Stomach (tissue), 9 donors: ENCODE measurements around the gene HSD17B2. TPM values are rescaled to one million over a fixed set of nuclear protein-coding genes. Genes with fewer than 3 reads are reported as not detected.

ENCODE experiments used
- DNase-seq, 2 donors: peaks; one replicate each; pipeline versions ENCODE4 v3.0.0 to v3.0.0-alpha.2; 2013 to 2019
- H3K27ac ChIP-seq, 5 donors: fragments of 200-600 bp in 4 of 5; sonication (generic) in 4 of 5; one replicate each; pipeline ENCODE4 v1.5.1; 2013 to 2019; ENCODE audit warnings: mild to moderate bottlenecking in 1 of 5, moderate library complexity in 1 of 5
- H3K27me3 ChIP-seq, 3 donors: fragments of 200-600 bp; sonication (generic); one replicate each; pipeline ENCODE4 v1.5.1; 2017 to 2019; ENCODE audit warnings: mixed run types in 1 of 3
- H3K36me3 ChIP-seq, 4 donors: fragments of 200-600 bp; sonication (generic); 1 replicate in 3 of 4; 2 replicates in 1 of 4; pipeline ENCODE4 v1.5.1; 2016 to 2019
- H3K4me1 ChIP-seq, 4 donors: fragments of 200-600 bp; sonication (generic); one replicate each; pipeline ENCODE4 v1.5.1; 2016 to 2019
- H3K4me3 ChIP-seq, 4 donors: fragments of 200-600 bp; sonication (generic) in 3 of 4; one replicate each; pipeline ENCODE4 v1.5.1; 2016 to 2019; ENCODE audit warnings: mild to moderate bottlenecking in 1 of 4
- H3K9me3 ChIP-seq, 4 donors: fragments of 200-600 bp; sonication (generic); one replicate each; pipeline ENCODE4 v1.5.1; 2016 to 2019
- EP300 ChIP-seq: sonication (generic); formaldehyde crosslinking; IDR thresholded peaks from one replicate; pipeline ENCODE4 v1.6.1; 2017; ENCODE audit warnings: antibody characterized with exemption
- POLR2A ChIP-seq, 4 donors: fragments of 450-650 bp; IDR thresholded peaks; one replicate each; pipeline ENCODE4 v1.6.1; 2016; ENCODE audit warnings: antibody characterized with exemption in 4 of 4, control low read depth in 2 of 4, mild to moderate bottlenecking in 1 of 4, moderate library complexity in 1 of 4
- POLR2AphosphoS5 ChIP-seq, 3 donors: sonication (generic); formaldehyde crosslinking; IDR thresholded peaks; one replicate each; pipeline ENCODE4 v1.6.1; 2016; ENCODE audit warnings: antibody characterized with exemption in 3 of 3
- WGBS, 5 donors: extraction: QIAGEN DNeasy Blood & Tissue Kit in 3 of 5; methylation state at CpG; one replicate each; pipeline versions ENCODE4 v1.1.5 to v1.1.7; 2013 to 2018; 5-methylcytosine and 5-hydroxymethylcytosine counted together
- intact Hi-C: fragments of 100-400 bp; cut with DNase I; formaldehyde crosslinking; loops from one replicate; pipeline ENCODE4 v1.15.1; 2023; ENCODE audit warnings: low total_unique reads
- polyA plus RNA-seq, 3 donors: library from polyadenylated mRNA; stranded (reverse); fragments of 200-250 nt; gene quantifications; one replicate each; pipeline ENCODE4 v1.2.3, GENCODE V29; 2013
- total RNA-seq, 5 donors: library from RNA; depleted of rRNA; stranded (reverse); fragments of >200 nt; gene quantifications; one replicate each; pipeline versions ENCODE4 v1.1.0 to v1.2.3, GENCODE V29; 2014 to 2016
- TF ChIP-seq, protein P1 (sequence below), 7 experiments: fragments of 450-650 bp in 4 of 7; fragments of 200-600 bp in 3 of 7; sonication (generic) in 3 of 7; IDR thresholded peaks; one replicate each; pipeline ENCODE4 v1.5.1; 2016 to 2019; ENCODE audit warnings: antibody characterized with exemption in 7 of 7, control low read depth in 2 of 7, mild to moderate bottlenecking in 1 of 7
- donor health status: healthy with polysubstance abuse.
- donor health status: Bipolar disorder and iron deficiency.
- donor health status: healthy.

The HSD17B2 gene
- total and polyA plus RNA-seq, 8 donors, result 6.6 to 25.7 (median 15.2) TPM; not detected in 1

DNA sequence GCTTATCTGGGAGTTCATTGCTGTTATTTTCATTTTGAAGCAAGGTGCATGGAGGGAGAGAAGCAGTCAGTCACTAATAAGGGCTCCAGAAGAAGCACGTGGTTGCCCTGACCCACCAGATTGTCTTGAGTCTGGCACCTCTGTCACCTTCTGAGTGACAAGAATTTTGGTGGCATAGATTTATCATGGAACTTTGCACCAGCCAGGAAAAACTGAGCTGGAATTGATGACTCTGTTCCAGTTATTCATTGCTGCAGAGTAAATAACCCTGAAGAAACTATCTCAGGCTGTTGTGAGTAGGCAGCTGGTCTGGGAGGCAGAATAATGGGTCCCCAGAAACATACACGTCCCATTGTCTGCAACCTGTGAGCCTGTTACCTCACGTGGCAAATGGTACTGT, 44.8 kb downstream of the HSD17B2 start:
- Histone ChIP-seq H3K4me1 (peaks cover 0 to 12% (median 0%) of the 10 kb centered on the region in 4 donors), H3K27ac (no peak overlapping the region), H3K36me3 (no peaks in the 10 kb centered on the region), H3K9me3 (peaks cover 0 to 7% (median 4%) of the 10 kb centered on the region in 4 donors), H3K4me3 (no peak overlapping the region), H3K27me3 (no peaks in the 10 kb centered on the region)
- no peak for TF ChIP-seq POLR2AphosphoS5 (IDR thresholded peaks at IDR 0.05)
- TF ChIP-seq, protein P1, sequence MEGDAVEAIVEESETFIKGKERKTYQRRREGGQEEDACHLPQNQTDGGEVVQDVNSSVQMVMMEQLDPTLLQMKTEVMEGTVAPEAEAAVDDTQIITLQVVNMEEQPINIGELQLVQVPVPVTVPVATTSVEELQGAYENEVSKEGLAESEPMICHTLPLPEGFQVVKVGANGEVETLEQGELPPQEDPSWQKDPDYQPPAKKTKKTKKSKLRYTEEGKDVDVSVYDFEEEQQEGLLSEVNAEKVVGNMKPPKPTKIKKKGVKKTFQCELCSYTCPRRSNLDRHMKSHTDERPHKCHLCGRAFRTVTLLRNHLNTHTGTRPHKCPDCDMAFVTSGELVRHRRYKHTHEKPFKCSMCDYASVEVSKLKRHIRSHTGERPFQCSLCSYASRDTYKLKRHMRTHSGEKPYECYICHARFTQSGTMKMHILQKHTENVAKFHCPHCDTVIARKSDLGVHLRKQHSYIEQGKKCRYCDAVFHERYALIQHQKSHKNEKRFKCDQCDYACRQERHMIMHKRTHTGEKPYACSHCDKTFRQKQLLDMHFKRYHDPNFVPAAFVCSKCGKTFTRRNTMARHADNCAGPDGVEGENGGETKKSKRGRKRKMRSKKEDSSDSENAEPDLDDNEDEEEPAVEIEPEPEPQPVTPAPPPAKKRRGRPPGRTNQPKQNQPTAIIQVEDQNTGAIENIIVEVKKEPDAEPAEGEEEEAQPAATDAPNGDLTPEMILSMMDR (IDR thresholded peaks at IDR 0.05), result no peak
- no peak for TF ChIP-seq POLR2A (IDR thresholded peaks at IDR 0.05)
- no peak for TF ChIP-seq EP300
- no peak for DNase-seq
- 76 to 82% (median 79%) methylated on average over 3 of the region's 3 CpGs for WGBS, 5 donors
- intact Hi-C loops, result no loop called here

DNA sequence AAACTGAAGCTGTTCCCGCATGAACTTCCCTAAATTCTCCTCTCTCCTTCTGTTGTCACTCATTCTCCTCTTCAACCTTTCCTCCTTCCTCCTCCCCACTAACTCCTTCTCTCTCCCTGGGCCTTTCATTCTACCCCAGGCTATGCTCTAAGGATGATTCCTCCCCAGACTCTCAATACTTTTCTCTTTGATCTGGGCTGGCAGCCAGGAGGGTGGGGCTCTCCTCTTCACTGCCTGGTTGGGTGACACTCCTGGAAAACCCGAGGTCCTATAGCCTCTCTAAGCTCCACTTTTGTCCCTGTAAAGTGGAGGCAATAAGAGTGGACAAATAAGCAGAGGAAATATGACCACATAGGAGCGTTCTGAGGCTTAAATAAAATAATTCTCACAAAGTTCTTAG, 46.2 kb downstream of the HSD17B2 start:
- Histone ChIP-seq H3K27me3 (no peaks in the 10 kb centered on the region), H3K4me3 (no peak overlapping the region), H3K4me1 (peaks cover 0 to 12% (median 0%) of the 10 kb centered on the region in 4 donors), H3K9me3 (peaks cover 0 to 7% (median 4%) of the 10 kb centered on the region in 4 donors), H3K36me3 (no peaks in the 10 kb centered on the region), H3K27ac (no peak overlapping the region)
- no peak for DNase-seq
- TF ChIP-seq EP300 (no peak), POLR2AphosphoS5 (IDR thresholded peaks at IDR 0.05) (no peak), POLR2A (IDR thresholded peaks at IDR 0.05) (no peak)
- TF ChIP-seq, protein P1 (IDR thresholded peaks at IDR 0.05), result no peak
- intact Hi-C loops, result no loop called here
- WGBS, 5 donors, result 67 to 79% (median 71%) methylated on average over 3 of the region's 3 CpGs

DNA sequence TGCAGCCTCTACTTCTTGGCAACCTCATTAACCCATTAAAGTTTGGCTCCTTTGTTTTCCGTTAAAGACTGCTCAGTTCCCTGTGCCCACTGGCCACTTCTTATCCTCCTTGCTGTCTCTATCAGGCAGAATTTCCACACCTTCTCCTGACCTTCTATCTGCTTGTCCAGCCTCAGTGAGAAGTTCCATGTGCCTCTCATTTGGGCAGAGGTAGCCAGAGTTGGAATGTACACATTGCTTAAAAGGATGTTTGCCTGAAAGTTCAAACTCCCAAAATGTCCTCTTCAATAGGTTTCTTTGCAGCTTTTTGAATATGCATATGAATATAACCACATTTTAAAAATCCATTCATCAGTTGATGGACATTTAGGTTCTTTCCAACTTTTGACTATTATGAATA, 47.0 kb downstream of the HSD17B2 start:
- Histone ChIP-seq H3K4me1 (peaks cover 0 to 12% (median 0%) of the 10 kb centered on the region in 4 donors), H3K27ac (no peak overlapping the region), H3K36me3 (no peaks in the 10 kb centered on the region), H3K4me3 (no peak overlapping the region), H3K9me3 (peaks cover 0 to 5% (median 4%) of the 10 kb centered on the region in 4 donors), H3K27me3 (no peaks in the 10 kb centered on the region)
- no peak for DNase-seq
- intact Hi-C loops, result no loop called here
- no peak for TF ChIP-seq EP300
- no peak for TF ChIP-seq POLR2AphosphoS5 (IDR thresholded peaks at IDR 0.05)
- TF ChIP-seq POLR2A (IDR thresholded peaks at IDR 0.05), result no peak
- TF ChIP-seq, protein P1 (IDR thresholded peaks at IDR 0.05), result no peak
- whole genome bisulfite sequencing, 5 donors, result 88 to 100% (median 97%) methylated on average over 1 of the region's 1 CpG

DNA sequence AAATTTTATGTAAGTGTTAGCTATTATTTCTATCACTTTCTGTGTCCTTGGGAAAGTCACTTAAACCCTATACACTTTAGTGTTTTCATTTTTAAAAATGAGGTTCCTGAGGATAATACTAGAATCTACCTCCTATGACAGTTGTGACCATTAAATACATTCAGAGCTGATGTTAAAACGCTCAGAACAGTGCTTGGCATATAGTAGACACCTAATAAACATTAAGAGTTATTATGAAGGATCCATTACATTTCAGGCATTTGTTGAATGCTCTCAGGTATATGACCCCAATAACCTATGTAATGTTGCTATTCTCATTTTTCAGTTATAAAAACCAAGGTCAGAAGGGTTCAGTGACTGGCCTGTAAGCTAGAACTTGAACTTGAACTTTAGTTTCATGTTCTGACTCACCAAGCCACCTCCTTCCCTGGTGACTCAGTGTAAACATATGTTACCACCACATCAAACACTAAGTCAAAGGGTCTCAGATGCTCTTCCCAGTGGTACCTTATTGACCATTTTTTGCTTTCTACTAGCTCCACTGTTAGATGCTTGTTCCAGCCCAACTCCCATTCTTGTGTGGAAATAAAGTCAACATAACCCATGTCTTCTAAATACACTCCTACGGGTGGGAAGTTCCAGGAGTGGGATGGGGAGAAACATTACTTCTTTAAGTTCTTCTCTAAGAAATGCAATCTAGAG, 47.6 kb downstream of the HSD17B2 start:
- Histone ChIP-seq H3K27ac (no peak overlapping the region), H3K27me3 (no peaks in the 10 kb centered on the region), H3K9me3 (no peaks in the 10 kb centered on the region), H3K36me3 (no peaks in the 10 kb centered on the region), H3K4me1 (peaks cover 0 to 12% (median 0%) of the 10 kb centered on the region in 4 donors), H3K4me3 (no peak overlapping the region)
- WGBS, 5 donors, result 66 to 79% (median 73%) methylated on average over 2 of the region's 2 CpGs
- intact Hi-C loops, result no loop called here
- peak in 1 of 2 donors; percentile 43 for DNase-seq
- no peak for TF ChIP-seq POLR2A (IDR thresholded peaks at IDR 0.05)
- peak in 1 of 3 donors; percentile 37 for TF ChIP-seq POLR2AphosphoS5 (IDR thresholded peaks at IDR 0.05)
